ENCODE results near the gene WDR27. TPM values are rescaled to one million over a fixed set of nuclear protein-coding genes. Genes with fewer than 3 reads are reported as not detected.

Gene WDR27
- 20.5 and 28.5 TPM in 2 replicates for total RNA-seq

GRCh38 chr6:169701954-169702839 is at the start of gene WDR27, which contains the start of gene C6orf120:
Gene WDR27, minus strand, starts transcription at chr6:169702029. Its CDS starts 13,024 bp downstream, at chr6:169689005.
Gene C6orf120, plus strand, starts transcription at chr6:169702126. Its CDS starts 334 bp downstream, at chr6:169702460.

GRCh38 chr6:169724494-169725124 is 22.8 kb upstream of the WDR27 start, which contains the start of gene PHF10:
Gene PHF10, minus strand, starts transcription at chr6:169724500. Its CDS starts 569 bp downstream, at chr6:169723931.

Other genes with a start within 250 kb of the WDR27 start
- 45.2 and 47.6 TPM in 2 replicates for gene C6orf120, start 97 bp upstream of the WDR27 start, total RNA-seq
- gene PHF10, start 22.5 kb upstream of the WDR27 start, total RNA-seq = 27.0 and 29.3 TPM in 2 replicates
- gene DYNLT2, start 49.5 kb upstream of the WDR27 start, total RNA-seq = 0.39 and 0.43 TPM in 2 replicates
- 20.4 and 21.5 TPM in 2 replicates for gene ERMARD, start 49.6 kb upstream of the WDR27 start, total RNA-seq